Measurements from ENCODE around the gene CPNE2. TPM values are rescaled to one million over a fixed set of nuclear protein-coding genes. Genes with fewer than 3 reads are reported as not detected.

Gene CPNE2
- polyA plus RNA-seq, 1 experiment: 80.6 TPM

GRCh38 chr16:57054771-57055170 lies 37.6 kb upstream of the CPNE2 start:
- no peak for DNase-seq (ENCODE audit: low read depth)
- no peak overlapping the region for H3K4me3 ChIP-seq (ENCODE audit: low read depth, low read length)
- CTCF ChIA-PET: no interaction called here
- no peaks in the 10 kb centered on the region for H3K27me3 ChIP-seq (ENCODE audit: control insufficient read depth, insufficient read depth, low read length)
- POLR2A ChIA-PET: no interaction called here
- H3K36me3 ChIP-seq (ENCODE audit: control insufficient read depth, insufficient read depth, low read length): peaks cover 26% of the 10 kb centered on the region
- TF ChIP-seq CTCF (IDR thresholded peaks at IDR 0.05; ENCODE audit: insufficient read depth, low read depth, low read length): no peak

GRCh38 chr16:57055671-57056070 lies 36.7 kb upstream of the CPNE2 start:
- TF ChIP-seq CTCF (IDR thresholded peaks at IDR 0.05; ENCODE audit: insufficient read depth, low read depth, low read length): no peak
- no peak for DNase-seq (ENCODE audit: low read depth)

GRCh38 chr16:57058291-57058861 lies 34.0 kb upstream of the CPNE2 start:
- Histone ChIP-seq H3K4me3 (ENCODE audit: low read depth, low read length) (no peak overlapping the region), H3K36me3 (ENCODE audit: control insufficient read depth, insufficient read depth, low read length) (peaks cover 21% of the 10 kb centered on the region), H3K27me3 (ENCODE audit: control insufficient read depth, insufficient read depth, low read length) (no peaks in the 10 kb centered on the region)
- CTCF ChIA-PET: no interaction called here
- TF ChIP-seq CTCF (IDR thresholded peaks at IDR 0.05; ENCODE audit: insufficient read depth, low read depth, low read length): no peak
- DNase-seq (ENCODE audit: low read depth): no peak
- POLR2A ChIA-PET: no interaction called here

More at GRCh38 chr16:57055671-57056070, 36.7 kb upstream of the CPNE2 start:
- H3K27me3 ChIP-seq (ENCODE audit: control insufficient read depth, insufficient read depth, low read length): no peaks in the 10 kb centered on the region
- H3K36me3 ChIP-seq (ENCODE audit: control insufficient read depth, insufficient read depth, low read length): peaks cover 26% of the 10 kb centered on the region
- H3K4me3 ChIP-seq (ENCODE audit: low read depth, low read length): no peak overlapping the region
- CTCF ChIA-PET: interaction anchor here (1.2 to 2.7 kb wide), 2 partner anchors 9 to 29 kb away, joined by 3 to 14 read pairs; no protein-coding TSS in a partner anchor
- POLR2A ChIA-PET: interaction anchor here (0.7 kb wide), 1 partner anchor 401 kb away, joined by 3 read pairs; no protein-coding TSS in a partner anchor

- H3K27me3 ChIP-seq (ENCODE audit: control insufficient read depth, insufficient read depth, low read length): no peaks in the 10 kb centered on the region
- POLR2A ChIA-PET: no interaction called here
- no peak overlapping the region for H3K4me3 ChIP-seq (ENCODE audit: low read depth, low read length)
- H3K36me3 ChIP-seq (ENCODE audit: control insufficient read depth, insufficient read depth, low read length): peaks cover 10% of the 10 kb centered on the region
- DNase-seq (ENCODE audit: low read depth): no peak
- no peak for TF ChIP-seq CTCF (IDR thresholded peaks at IDR 0.05; ENCODE audit: insufficient read depth, low read depth, low read length)
- CTCF ChIA-PET: interaction anchor here (0.9 to 3.4 kb wide), 3 partner anchors 9 to 96 kb away, joined by 3 to 18 read pairs (median 5); no protein-coding TSS in a partner anchor
These were observed 31.9 kb upstream of the CPNE2 start for GRCh38 chr16:57060323-57061083.
